DND-41 (cell line): ENCODE measurements around the gene SPACA4.
A peak's percentile ranks its signal among the peaks of the same experiment; 100 is the strongest.

Experiments
- ATAC-seq: fragments of 200-7000 bp; cut with Tn5 transposase; 3 replicates; pipeline ENCODE4 v1.9.1; 2021; ENCODE audit warnings: low read depth; ENCODE audit not compliant: insufficient read depth
- DNase-seq: peaks from one replicate; pipeline ENCODE4 v3.0.0-alpha.2; 2020
- H2AFZ ChIP-seq: 2 replicates; pipeline ENCODE4 v1.6.0; 2012; ENCODE audit warnings: low read depth, low read length
- H3K27ac ChIP-seq: 2 replicates; pipeline ENCODE4 v1.5.1; 2012; ENCODE audit warnings: low read length, inconsistent platforms
- H3K27me3 ChIP-seq: fragments of 200-600 bp; sonication (generic); 2 replicates; pipeline ENCODE4 v1.6.0; 2012; ENCODE audit warnings: low read length, mild to moderate bottlenecking, inconsistent platforms; ENCODE audit not compliant: insufficient read depth, poor library complexity
- H3K36me3 ChIP-seq: 2 replicates; pipeline ENCODE4 v1.5.1; 2012; ENCODE audit warnings: low read length, inconsistent platforms; ENCODE audit not compliant: insufficient read depth
- H3K4me1 ChIP-seq: 2 replicates; pipeline ENCODE4 v1.5.1; 2012; ENCODE audit warnings: mild to moderate bottlenecking, low read length; ENCODE audit not compliant: insufficient read depth
- H3K4me2 ChIP-seq: 2 replicates; pipeline ENCODE4 v1.6.0; 2012; ENCODE audit warnings: mild to moderate bottlenecking, moderate library complexity, low read length, inconsistent platforms; ENCODE audit not compliant: insufficient read depth
- H3K4me3 ChIP-seq, 2 experiments: fragments of 200-600 bp in 1 of 2; shearing (Covaris generic) in 1 of 2; 2 replicates each; pipeline ENCODE4 v1.5.1; 2012 to 2016; ENCODE audit warnings: inconsistent platforms in 2 of 2, low read length in 2 of 2, mild to moderate bottlenecking in 2 of 2, low read depth in 1 of 2, moderate library complexity in 1 of 2
- H3K79me2 ChIP-seq: 2 replicates; pipeline ENCODE4 v1.6.0; 2012; ENCODE audit warnings: low read length, inconsistent platforms; ENCODE audit not compliant: insufficient read depth
- H3K9ac ChIP-seq: 2 replicates; pipeline ENCODE4 v1.6.0; 2012; ENCODE audit warnings: low read depth, mild to moderate bottlenecking, inconsistent platforms, low read length, moderate library complexity
- H3K9me3 ChIP-seq: 2 replicates; pipeline ENCODE4 v1.5.1; 2012; ENCODE audit warnings: low read length, moderate library complexity, mild to moderate bottlenecking, inconsistent platforms; ENCODE audit not compliant: insufficient read depth, severe bottlenecking
- H4K20me1 ChIP-seq: 2 replicates; pipeline ENCODE4 v1.6.0; 2012; ENCODE audit warnings: low read length; ENCODE audit not compliant: insufficient read depth
- EZH2 ChIP-seq: IDR thresholded peaks from 3 replicates; pipeline ENCODE4 v1.6.1; 2012; ENCODE audit warnings: borderline replicate concordance, low read depth, mild to moderate bottlenecking, moderate library complexity, low read length, inconsistent platforms; ENCODE audit not compliant: severe bottlenecking
- TF ChIP-seq, protein P1 (sequence below): IDR thresholded peaks from 2 replicates; pipeline ENCODE4 v1.5.1; 2012; ENCODE audit warnings: borderline replicate concordance, low read length, moderate library complexity, mild to moderate bottlenecking; ENCODE audit not compliant: poor library complexity, severe bottlenecking; ENCODE audit errors: extremely low read depth

SPACA4 gene

DNA sequence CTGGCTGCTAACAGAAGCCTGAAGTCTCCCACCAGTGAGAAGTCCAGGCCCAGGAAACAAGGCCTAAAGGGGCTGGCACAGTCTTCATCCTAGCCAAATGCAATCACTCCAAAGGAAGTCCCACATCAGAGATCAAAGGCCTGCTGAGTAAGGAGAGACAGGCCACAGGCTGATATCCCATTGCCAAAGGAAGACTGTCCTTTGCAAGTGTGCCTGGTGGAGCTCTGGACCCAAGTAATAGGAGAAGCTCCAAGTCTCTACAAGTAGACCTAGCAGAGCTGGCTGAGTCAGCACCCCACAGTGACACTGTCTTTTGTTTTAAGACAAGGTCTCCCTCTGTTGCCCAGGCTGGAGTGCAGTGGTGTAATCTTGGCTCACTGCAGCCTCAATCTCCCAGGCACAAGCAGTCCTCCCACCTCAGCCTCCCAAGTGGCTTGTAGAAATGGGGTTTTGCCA, 26.2 kb downstream of the SPACA4 start:
- H4K20me1 ChIP-seq: peaks cover 11% of the 10 kb centered on the region
- TF ChIP-seq, protein P1, sequence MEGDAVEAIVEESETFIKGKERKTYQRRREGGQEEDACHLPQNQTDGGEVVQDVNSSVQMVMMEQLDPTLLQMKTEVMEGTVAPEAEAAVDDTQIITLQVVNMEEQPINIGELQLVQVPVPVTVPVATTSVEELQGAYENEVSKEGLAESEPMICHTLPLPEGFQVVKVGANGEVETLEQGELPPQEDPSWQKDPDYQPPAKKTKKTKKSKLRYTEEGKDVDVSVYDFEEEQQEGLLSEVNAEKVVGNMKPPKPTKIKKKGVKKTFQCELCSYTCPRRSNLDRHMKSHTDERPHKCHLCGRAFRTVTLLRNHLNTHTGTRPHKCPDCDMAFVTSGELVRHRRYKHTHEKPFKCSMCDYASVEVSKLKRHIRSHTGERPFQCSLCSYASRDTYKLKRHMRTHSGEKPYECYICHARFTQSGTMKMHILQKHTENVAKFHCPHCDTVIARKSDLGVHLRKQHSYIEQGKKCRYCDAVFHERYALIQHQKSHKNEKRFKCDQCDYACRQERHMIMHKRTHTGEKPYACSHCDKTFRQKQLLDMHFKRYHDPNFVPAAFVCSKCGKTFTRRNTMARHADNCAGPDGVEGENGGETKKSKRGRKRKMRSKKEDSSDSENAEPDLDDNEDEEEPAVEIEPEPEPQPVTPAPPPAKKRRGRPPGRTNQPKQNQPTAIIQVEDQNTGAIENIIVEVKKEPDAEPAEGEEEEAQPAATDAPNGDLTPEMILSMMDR: no peak
- no peak for TF ChIP-seq EZH2
- H3K79me2 ChIP-seq: peaks cover 18% of the 10 kb centered on the region
- ATAC-seq (no peak), DNase-seq (no peak)
- no peak overlapping the region for H2AFZ ChIP-seq
- H3K27ac ChIP-seq: peak overlapping the region; percentile 82
- peak overlapping the region; percentile 14; the same call in 1 of the 2 replicates for H3K9ac ChIP-seq
- H3K36me3 ChIP-seq: peaks cover 51% of the 10 kb centered on the region
- H3K27me3 ChIP-seq: no peaks in the 10 kb centered on the region
- H3K4me1 ChIP-seq: peaks cover 44% of the 10 kb centered on the region
- no peak overlapping the region for H3K4me3 ChIP-seq
- 0 out of 2 replicates have a peak overlapping the region, but pooled peaks have one; percentile 85 for H3K4me2 ChIP-seq
- no peaks in the 10 kb centered on the region for H3K9me3 ChIP-seq

DNA sequence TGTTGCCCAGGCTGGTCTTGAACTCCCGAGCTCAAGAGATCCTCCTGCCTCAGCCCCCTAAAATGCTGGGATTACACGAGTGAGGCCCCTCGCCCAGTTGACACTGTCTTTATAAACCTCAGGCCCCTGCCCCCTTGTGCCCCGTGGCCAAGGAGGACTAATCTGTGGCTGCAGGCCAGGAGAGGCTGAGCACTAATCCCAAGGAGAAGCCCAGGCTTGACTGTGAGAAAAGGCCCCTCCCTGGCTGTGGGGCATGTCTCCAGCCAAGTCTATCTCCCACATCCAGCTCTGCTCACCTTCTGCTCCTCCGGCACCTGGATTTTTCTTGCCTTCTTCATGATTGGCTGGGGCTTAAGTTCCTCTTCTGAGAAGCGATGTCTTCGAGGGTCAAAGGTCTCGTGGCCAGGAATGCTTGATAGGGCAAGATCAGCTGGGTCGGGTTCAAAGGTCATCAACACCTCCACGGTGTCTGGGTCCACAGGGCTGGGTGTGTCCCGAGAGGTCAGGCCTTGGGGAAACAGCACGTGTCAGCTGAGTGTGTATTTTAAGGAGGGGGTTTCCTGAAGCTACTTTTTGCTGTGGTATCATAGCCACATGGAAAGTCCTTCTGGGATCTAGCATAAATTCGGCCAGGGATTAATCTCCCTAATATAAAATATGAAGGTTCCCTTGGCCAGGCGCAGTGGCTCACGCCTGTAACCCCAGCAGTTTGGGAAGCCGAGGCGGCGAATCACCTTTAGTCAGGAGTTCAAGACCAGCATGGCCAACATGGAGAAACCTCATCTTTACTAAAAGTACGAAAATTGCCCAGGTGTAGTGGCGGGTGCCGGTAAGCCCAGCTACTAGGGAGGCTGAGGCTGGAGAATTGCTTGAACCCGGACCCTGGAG, 26.9 kb downstream of the SPACA4 start:
- H3K27ac ChIP-seq: peak overlapping the region; percentile 82
- no peak overlapping the region for H2AFZ ChIP-seq
- ATAC-seq (no peak), DNase-seq (peak; percentile 9)
- peaks cover 44% of the 10 kb centered on the region for H3K36me3 ChIP-seq
- H3K9ac ChIP-seq: peak overlapping the region; percentile 93
- H3K27me3 ChIP-seq: no peaks in the 10 kb centered on the region
- H4K20me1 ChIP-seq: peaks cover 11% of the 10 kb centered on the region
- peak overlapping the region; percentile 85 for H3K4me2 ChIP-seq
- TF ChIP-seq, protein P1: no peak
- no peak for TF ChIP-seq EZH2
- H3K79me2 ChIP-seq: peaks cover 18% of the 10 kb centered on the region
- H3K4me3 ChIP-seq: peak overlapping the region in 1 of 2 experiments; percentile 87; a peak in 2 of 4 replicates
- no peaks in the 10 kb centered on the region for H3K9me3 ChIP-seq
- peaks cover 49% of the 10 kb centered on the region for H3K4me1 ChIP-seq

DNA sequence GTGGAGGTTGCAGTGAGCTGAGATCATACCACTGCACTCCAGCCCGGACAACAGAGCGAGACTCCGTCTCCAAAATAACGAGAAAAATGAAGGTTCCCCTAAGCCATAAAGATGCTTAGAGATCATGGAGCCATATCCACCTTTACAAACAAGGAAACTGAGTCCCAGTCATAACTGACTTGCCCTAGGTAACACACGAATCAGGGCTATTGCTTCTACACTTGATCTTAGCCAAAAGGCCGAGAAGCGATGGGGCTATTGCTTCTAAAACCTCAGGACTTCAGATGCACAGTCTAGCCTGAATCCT, 27.4 kb downstream of the SPACA4 start:
- TF ChIP-seq, protein P1: no peak
- no peak for TF ChIP-seq EZH2
- Histone ChIP-seq H2AFZ (peak overlapping the region; percentile 59), H3K27me3 (no peaks in the 10 kb centered on the region), H3K4me3 (peak overlapping the region; percentile 0 to 87; a peak in 2 of 4 replicates), H3K4me2 (peak overlapping the region; percentile 85), H3K27ac (peak overlapping the region; percentile 82), H3K9me3 (no peaks in the 10 kb centered on the region), H4K20me1 (peaks cover 11% of the 10 kb centered on the region), H3K4me1 (peaks cover 54% of the 10 kb centered on the region), H3K79me2 (peaks cover 18% of the 10 kb centered on the region), H3K9ac (peak overlapping the region; percentile 93), H3K36me3 (peaks cover 40% of the 10 kb centered on the region)
- ATAC-seq (no peak), DNase-seq (no peak)
